Left cardiac atrium (tissue), 4 donors: ENCODE data around the gene SH2B3. TPM values are rescaled to one million over a fixed set of nuclear protein-coding genes. Genes with fewer than 3 reads are reported as not detected.
A peak's percentile ranks its signal among the peaks of the same experiment; 100 is the strongest.
"Not testable (repeated sequence)": the region's sequence is repeated elsewhere in the genome, so short reads cannot be mapped to it uniquely, and the experiment has no call there.

ENCODE experiments used
- ATAC-seq, 2 donors: fragments of 200-7000 bp; cut with Tn5 transposase; one replicate each; pipeline ENCODE4 v1.9.1; 2020; ENCODE audit warnings: mild to moderate bottlenecking in 2 of 2, moderate library complexity in 2 of 2
- DNase-seq: peaks from one replicate; pipeline ENCODE4 v3.0.0-alpha.2; 2020
- intact Hi-C, 2 donors: fragments of 100-400 bp; cut with DNase I; formaldehyde crosslinking; loops; one replicate each; pipeline versions ENCODE4 v1.14.1 to v1.15.1; 2022 to 2023
- total RNA-seq, 2 donors: library from RNA; stranded (reverse); fragmentation: NEBNext Ultra II Directional; extraction: Animal tissue kit (Norgen Biotek cat#: 25700); gene quantifications; one replicate each; pipeline ENCODE4 v1.2.1, GENCODE V29; 2021
- donor health status: DM: no; HTN: yes; CAD: no.
- donor health status: DM: no; HTN: yes; CAD: no; lungs with severe emphysema.
- donor health status: DM: yes; HTN: yes; CAD: no.
- donor health status: Dilated cardiomyopathy.

The SH2B3 gene
- total RNA-seq, 2 donors from 2014 or later: 27.1 to 39.6 TPM

DNA sequence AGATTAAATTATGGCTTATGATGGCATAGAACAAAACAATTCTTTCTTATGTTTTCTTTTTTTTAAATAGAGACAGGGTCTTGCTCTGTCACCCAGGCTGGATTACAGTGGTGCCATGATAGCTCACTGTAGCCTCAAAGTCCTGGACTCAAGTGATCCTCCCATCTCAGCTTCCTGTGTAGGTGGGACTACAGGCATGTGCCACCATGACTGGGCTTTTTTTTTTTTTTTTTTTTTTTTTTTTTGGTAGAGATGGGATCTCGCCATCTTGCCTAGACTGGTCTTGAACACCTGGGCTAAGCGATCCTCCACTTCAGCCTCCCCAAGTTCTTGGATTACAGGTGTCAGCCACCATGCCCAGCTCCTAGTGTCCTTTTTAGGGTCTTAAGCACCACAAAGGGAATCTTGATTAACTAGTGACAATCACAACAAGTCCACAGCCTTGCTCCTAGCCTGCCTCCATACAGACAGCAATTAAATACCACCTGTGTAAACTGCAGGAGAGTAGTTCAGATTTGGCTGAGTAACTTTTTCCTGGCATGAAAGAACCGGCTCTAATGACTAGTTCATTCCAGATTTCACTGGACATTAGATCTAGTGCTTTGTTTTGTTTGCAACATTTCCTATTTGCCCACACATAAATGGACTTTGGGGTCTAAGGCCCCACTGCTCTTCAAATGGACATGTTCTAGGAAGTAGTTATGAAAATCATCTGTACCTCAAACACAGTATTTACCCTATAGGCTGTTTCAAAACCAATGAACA, 61.6 kb downstream of the SH2B3 start:
- intact Hi-C loops: loop anchor here in 1 of 2 donors (10.0 kb wide), 1 partner anchor 48 kb away; no protein-coding TSS in a partner anchor
- no peak for DNase-seq
- no peak for ATAC-seq

DNA sequence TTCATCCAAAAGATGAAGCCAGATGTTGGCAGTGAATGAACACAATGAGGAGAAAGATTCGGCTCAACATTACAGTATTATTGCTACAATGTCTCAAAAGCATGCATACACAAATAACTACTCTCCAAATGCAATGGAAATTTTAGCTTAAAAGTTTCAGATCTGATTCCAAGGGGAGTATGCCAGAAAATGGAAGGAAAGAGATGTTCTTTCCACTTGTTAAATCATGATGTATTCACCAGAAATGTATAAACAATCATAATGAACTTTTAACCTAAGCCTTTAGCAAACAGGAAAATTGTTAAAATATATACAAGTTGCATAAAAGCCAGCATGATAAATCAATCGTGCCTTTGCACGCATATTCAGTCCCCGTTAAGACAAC, 62.1 kb downstream of the SH2B3 start:
- intact Hi-C loops: loop anchor here in 1 of 2 donors (10.0 kb wide), 1 partner anchor 47 kb away; no protein-coding TSS in a partner anchor
- no peak for ATAC-seq
- no peak for DNase-seq

DNA sequence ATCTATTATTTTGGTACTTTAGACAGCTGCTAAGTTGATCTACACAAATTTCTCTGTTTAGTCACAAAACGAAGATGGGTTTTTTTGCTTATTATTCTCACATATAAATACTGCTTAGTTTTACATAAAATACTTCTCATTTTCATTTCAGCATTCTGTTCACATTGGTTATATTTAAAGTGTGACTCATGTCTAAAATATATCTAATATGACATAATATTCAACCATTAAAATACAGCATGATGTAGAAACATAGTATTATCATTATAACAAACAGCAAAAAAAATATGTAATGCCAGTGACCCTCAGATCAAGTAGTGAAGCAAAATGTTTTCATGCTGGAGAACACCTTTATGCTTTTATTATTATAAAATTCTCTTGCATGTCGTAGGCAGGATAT, 63.7 kb downstream of the SH2B3 start:
- no peak for ATAC-seq
- intact Hi-C loops: loop anchor here in 1 of 2 donors (10.0 kb wide), 1 partner anchor 45 kb away; no protein-coding TSS in a partner anchor
- no peak for DNase-seq

DNA sequence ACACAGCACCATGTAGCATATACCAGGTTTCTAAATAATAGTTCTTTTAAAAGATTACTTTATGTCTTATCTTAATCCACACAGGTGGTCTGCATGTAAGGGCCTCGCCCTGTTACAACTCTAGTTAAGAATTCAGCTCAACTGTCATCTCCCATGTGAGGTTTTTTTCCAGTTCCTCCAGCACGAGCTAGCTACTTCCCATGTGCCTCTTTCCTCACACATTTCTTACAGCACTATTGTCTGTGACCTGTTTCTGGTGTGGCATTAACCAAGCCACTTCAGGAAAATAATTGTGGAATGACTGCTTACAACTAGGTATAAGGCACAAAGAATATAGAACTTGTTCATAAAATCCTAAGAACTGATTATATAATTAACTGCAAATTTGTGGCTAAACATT, 65.5 kb downstream of the SH2B3 start:
- intact Hi-C loops: no loop called here
- DNase-seq (no peak), ATAC-seq (no peak)

DNA sequence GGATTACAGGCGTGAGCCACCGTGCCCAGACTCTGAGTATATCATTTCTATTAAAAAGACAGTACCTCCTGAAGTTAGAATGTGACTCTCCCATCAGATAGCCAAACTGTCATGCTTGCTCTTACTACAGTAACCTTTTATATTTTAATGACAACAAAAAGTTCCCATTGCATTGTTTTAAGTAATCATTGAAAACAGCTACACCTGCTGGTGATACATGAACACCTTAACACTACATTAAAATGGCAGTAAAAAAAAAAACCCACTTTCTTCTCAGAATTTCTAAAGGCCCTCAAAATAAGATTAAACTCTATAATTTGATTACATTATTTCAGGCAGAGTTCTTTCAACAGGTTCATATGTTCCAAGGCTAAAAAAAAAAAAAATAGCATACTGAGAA, 76.7 kb downstream of the SH2B3 start:
- intact Hi-C loops: no loop called here
- DNase-seq (no peak), ATAC-seq (no peak)

DNA sequence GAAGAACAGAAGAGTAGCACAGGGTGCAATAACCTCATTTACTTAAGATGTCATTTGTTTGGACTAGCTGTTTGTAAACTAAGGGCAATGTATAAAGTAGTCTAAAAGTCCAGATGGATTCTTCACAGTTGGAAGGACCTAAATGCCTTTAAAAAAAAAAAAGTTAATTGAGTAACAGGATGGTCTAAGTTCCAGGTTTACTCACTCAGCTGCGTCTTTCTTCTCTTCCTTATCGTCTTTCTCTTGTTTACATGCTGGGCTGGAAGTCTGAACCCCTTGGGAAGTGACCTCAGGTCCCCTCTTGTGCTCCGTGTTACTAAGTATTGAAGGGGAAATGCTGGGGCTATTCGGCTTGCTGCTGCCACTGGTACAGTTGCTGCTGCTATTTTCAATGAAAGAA, 82.5 kb downstream of the SH2B3 start:
- intact Hi-C loops: no loop called here
- ATAC-seq (peak; percentile 38 to 50), DNase-seq (peak; percentile 55)

DNA sequence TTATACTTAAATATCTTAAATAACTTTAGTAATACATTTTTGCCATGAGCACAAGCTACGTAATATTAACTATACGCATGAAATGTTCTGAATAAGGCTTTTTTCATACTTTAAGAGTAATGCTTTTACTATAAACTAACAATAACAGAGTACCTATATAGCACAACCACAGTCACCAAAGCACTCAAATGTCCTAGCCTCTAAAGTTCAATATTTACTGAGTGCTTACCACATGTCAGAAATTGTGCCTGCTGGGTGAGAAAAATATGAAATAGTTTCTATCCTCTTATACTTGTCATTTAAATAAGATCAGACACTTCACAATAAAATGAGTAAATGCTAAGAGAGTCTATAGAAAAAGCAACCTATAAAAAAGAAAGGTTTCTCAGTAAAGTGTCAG, 83.1 kb downstream of the SH2B3 start:
- DNase-seq (no peak), ATAC-seq (no peak)

DNA sequence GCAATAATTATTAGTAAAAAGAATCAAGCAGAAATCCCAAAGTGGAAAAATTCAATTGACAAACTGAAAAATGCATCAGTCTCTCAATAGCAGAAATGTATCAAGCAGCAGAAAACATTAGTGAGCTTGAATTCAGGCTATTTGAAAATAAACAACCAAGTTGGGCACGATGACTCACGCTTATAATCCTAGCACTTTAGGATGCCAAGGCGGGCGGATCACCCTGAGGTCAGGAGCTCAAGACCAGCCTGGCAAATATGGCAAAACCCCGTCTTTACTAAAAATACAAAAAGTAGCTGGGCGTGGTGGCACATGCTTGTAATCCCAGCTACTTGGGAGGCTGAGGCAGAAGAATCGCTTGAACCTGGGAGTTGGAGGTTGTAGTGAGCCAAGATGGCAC, 87.3 kb downstream of the SH2B3 start:
- ATAC-seq (peak in 1 of 2 donors; percentile 17), DNase-seq (peak; percentile 30)
- intact Hi-C loops: not testable (repeated sequence)

More for the DNA sequence above, 83.1 kb downstream of the SH2B3 start:
- intact Hi-C loops: no loop called here

DNA sequence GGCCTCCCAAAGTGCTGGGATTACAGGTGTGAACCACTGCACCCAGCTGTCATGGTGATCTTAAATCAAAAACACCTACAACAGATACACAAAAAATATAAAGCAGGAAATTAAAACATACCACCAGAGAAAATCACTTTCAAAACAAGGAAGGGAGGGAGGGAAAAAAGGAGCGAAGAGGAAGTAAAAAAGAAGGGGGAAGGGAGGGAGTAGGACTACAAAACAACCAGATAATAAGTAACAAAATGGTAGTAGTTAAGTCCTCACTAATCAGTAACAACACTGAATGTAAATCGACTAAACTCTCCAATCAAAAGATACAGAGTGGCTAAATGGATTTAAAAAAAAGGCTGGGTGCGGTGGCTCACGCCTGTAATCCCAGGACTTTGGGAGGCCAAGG, 89.0 kb downstream of the SH2B3 start:
- intact Hi-C loops: no loop called here
- DNase-seq (no peak), ATAC-seq (no peak)

Other genes with a start within 250 kb of the SH2B3 start
- gene PHETA1, start 36.8 kb upstream of the SH2B3 start, total RNA-seq: 1 to 10 TPM; 7.8 to 8.8 TPM
- gene ATXN2, start 193.4 kb downstream of the SH2B3 start, total RNA-seq: 10 to 100 TPM; 43.7 to 54.0 TPM